ENCODE data around the gene ADAP1.

Gene ADAP1

DNA sequence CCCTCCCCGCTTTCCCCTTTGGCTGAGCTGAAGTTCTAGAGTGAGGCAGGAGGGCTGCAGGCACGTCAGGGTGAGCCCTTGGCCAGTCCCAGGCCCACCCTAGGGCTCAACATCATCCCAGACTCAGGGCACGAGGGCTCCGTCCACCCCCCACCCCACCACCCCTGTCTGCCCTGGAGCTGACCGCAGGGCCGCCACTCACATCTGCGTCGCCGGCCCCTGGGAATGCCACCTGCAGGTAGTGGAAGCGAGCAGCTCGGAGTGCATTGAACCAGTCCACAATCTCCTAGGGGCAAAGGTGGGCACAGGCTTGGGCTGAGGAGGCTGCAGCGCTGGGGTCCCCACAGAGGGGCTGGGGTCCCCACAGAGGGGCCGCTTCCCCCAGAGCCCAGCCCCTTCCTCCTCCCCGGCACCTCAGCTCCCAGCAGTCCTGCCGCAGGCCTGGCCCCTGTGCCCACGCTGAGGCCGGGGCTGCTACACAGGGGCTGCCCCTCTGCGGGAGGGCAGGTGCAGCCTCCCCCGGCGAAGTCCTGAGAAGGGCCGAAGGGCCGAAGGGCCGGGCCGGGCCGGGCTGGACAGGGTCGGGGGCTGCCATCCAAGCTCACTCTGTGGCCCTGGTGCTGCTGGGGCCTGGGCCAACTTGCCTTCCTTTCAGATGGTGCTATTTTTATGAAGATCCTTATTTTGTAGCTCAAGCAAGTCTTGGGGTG is 54.0 kb downstream of the ADAP1 start:
- Histone ChIP-seq H2AFZ (ENCODE audit: low read depth, low read length, severe bottlenecking) (no peak overlapping the region), H3K27me3 (ENCODE audit: low read length) (no peaks in the 10 kb centered on the region), H3K9ac (ENCODE audit: low read length) (no peak overlapping the region), H4K20me1 (ENCODE audit: low read depth, low read length) (no peaks in the 10 kb centered on the region), H3K9me3 (ENCODE audit: insufficient read depth, low read length) (no peaks in the 10 kb centered on the region), H3K4me3 (ENCODE audit: insufficient read depth, low read length, poor library complexity, severe bottlenecking) (no peak overlapping the region), H3K9me2 (replicated peaks; ENCODE audit: insufficient read depth, low read length) (no peaks in the 10 kb centered on the region), H3K27ac (ENCODE audit: low read depth, low read length) (no peak overlapping the region), H3K4me2 (ENCODE audit: low read depth, low read length, poor library complexity, severe bottlenecking) (no peak overlapping the region), H3K36me3 (ENCODE audit: low read length) (no peaks in the 10 kb centered on the region), H3K79me2 (ENCODE audit: insufficient read depth, low read length) (no peaks in the 10 kb centered on the region), H3F3A (ENCODE audit: insufficient read depth) (no peaks in the 10 kb centered on the region)
- no peak for TF ChIP-seq CTCF (IDR thresholded peaks at IDR 0.05; ENCODE audit: insufficient read depth, low read length, poor library complexity, severe bottlenecking)
- TF ChIP-seq EZH2phosphoT487 (conservative IDR thresholded peaks at IDR 0.05; ENCODE audit: low read length), result no peak

GRCh38 chr7:899806-900205 is 54.7 kb downstream of the ADAP1 start:
- Histone ChIP-seq H3K4me2 (ENCODE audit: low read depth, low read length, poor library complexity, severe bottlenecking) (no peak overlapping the region), H3K27ac (ENCODE audit: low read depth, low read length) (no peak overlapping the region), H3K9me2 (replicated peaks; ENCODE audit: insufficient read depth, low read length) (no peaks in the 10 kb centered on the region), H3K4me3 (ENCODE audit: insufficient read depth, low read length, poor library complexity, severe bottlenecking) (no peak overlapping the region), H3K27me3 (ENCODE audit: low read length) (no peaks in the 10 kb centered on the region), H3F3A (ENCODE audit: insufficient read depth) (no peaks in the 10 kb centered on the region), H3K36me3 (ENCODE audit: low read length) (no peaks in the 10 kb centered on the region), H3K79me2 (ENCODE audit: insufficient read depth, low read length) (no peaks in the 10 kb centered on the region), H3K9me3 (ENCODE audit: insufficient read depth, low read length) (no peaks in the 10 kb centered on the region), H2AFZ (ENCODE audit: low read depth, low read length, severe bottlenecking) (no peak overlapping the region), H3K9ac (ENCODE audit: low read length) (no peak overlapping the region), H4K20me1 (ENCODE audit: low read depth, low read length) (no peaks in the 10 kb centered on the region)
- TF ChIP-seq EZH2phosphoT487 (conservative IDR thresholded peaks at IDR 0.05; ENCODE audit: low read length), result no peak
- TF ChIP-seq CTCF (IDR thresholded peaks at IDR 0.05; ENCODE audit: insufficient read depth, low read length, poor library complexity, severe bottlenecking), result no peak

DNA sequence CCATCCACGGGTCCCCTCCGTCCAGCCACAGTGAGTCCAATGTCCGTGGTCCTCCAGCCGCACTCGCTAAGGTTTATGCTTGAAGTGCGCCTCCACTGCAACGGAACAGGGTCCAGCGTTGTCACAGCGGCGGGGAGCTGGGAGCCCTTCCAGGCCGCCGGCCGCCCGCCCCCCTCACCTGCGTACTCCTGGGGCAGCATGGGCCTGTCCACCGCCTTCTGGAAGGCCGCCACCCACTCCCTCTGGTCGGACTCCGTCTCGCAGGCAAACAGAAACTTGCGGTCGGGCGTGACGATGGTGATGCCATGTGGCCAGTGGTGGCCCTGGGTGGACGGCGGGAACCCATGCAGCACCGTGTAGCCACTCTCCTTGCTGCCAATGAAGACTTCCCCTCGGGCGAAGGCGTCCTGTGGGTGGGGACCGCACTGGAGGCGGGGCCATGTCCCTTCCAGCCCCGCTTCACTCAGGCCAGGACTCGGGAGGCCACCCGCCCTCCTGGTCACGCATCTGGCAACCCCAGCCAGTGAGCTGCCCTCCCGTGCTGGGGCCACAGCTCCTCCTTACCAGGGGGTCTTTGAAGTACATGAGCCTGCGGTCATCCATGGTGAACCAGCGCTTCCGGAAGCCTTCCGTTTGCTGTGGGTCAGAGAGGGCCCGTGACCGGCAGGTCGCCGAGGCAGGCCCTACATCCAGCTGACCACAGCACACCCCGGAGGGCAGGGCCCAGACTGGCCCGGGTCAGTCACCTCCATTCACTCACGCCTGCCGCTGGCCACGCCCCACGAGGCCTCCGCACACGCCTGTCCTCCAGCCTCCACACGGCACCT is 55.4 kb downstream of the ADAP1 start:
- no peak overlapping the region for H2AFZ ChIP-seq (ENCODE audit: low read depth, low read length, severe bottlenecking)
- H3K9me3 ChIP-seq (ENCODE audit: insufficient read depth, low read length), result no peaks in the 10 kb centered on the region
- no peak overlapping the region for H3K4me2 ChIP-seq (ENCODE audit: low read depth, low read length, poor library complexity, severe bottlenecking)
- H3K9me2 ChIP-seq (replicated peaks; ENCODE audit: insufficient read depth, low read length), result no peaks in the 10 kb centered on the region
- no peak overlapping the region for H3K4me3 ChIP-seq (ENCODE audit: insufficient read depth, low read length, poor library complexity, severe bottlenecking)
- no peaks in the 10 kb centered on the region for H3K79me2 ChIP-seq (ENCODE audit: insufficient read depth, low read length)
- no peaks in the 10 kb centered on the region for H3K36me3 ChIP-seq (ENCODE audit: low read length)
- H3K27ac ChIP-seq (ENCODE audit: low read depth, low read length), result no peak overlapping the region
- TF ChIP-seq EZH2phosphoT487 (conservative IDR thresholded peaks at IDR 0.05; ENCODE audit: low read length), result no peak
- TF ChIP-seq CTCF (IDR thresholded peaks at IDR 0.05; ENCODE audit: insufficient read depth, low read length, poor library complexity, severe bottlenecking), result no peak
- no peaks in the 10 kb centered on the region for H3K27me3 ChIP-seq (ENCODE audit: low read length)
- H3K9ac ChIP-seq (ENCODE audit: low read length), result no peak overlapping the region
- no peaks in the 10 kb centered on the region for H3F3A ChIP-seq (ENCODE audit: insufficient read depth)
- no peaks in the 10 kb centered on the region for H4K20me1 ChIP-seq (ENCODE audit: low read depth, low read length)
